Activated CD4-positive, alpha-beta T cell treated with anti-CD3 and anti-CD28 coated beads, Interleukin-2, amount 50 U/mL, for 24 hours (primary cell): Measurements from ENCODE around the gene MOBP.
"Not testable (repeated sequence)": the region's sequence is repeated elsewhere in the genome, so short reads cannot be mapped to it uniquely, and the experiment has no call there.

Source experiments
- DNase-seq, 2 donors: peaks; one replicate each; pipeline ENCODE4 v3.0.0-alpha.2; 2020; ENCODE audit warnings: low read depth in 1 of 2, low spot score in 1 of 2

The MOBP gene

GRCh38 chr3:39449796-39450195 is 17.7 kb upstream of the MOBP start:
- no peak for DNase-seq

- DNase-seq: no peak
Observed at GRCh38 chr3:39453134-39453533, 14.3 kb upstream of the MOBP start.

DNA sequence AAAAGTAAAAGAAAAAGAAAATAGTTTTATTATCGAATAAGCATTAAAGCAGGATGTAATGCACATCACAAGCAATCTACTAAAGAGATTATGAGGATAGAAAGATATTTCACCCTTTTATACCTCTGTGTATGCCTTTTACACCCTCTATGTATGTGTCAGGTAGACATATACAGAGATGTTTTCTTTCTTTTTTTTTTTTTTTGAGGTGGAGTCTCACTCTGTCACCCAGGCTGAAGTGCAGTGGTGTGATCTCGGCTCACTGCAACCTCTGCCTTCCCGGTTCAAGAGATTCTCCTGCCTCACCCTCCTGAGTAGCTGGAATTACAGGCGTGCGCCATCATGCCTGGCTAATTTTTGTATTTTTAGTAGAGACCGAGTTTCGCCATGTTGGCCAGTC is 13.6 kb upstream of the MOBP start:
- DNase-seq: not testable (repeated sequence)

DNA sequence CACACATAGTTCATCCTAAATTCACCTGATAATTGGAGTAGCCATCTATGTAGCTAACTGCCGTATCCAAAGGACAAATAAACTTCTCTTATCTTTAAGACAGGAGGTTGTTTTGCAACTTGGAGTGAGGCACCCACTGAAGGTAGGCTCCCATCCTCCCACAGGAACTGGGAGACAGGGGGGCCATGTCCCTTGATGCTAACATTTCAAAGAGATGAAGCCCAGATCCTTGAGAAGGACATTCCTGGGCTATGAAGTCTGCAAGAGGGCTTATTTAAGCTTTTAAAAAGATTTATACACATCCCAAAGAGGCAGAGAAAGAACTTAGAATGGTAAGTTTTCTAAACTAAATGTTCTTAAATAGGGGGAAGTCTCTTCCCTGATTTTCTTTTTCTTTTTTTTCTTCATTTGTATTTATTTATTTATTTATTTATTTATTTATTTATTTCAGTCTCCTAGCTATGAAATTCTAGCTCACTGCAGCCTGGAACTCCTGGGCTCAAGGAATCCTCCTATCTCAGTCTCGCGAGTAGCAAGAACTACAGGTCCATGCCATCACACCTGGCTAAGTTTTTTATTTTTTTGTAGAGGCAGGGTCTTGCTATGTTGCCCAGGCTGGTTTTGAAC is 12.8 kb upstream of the MOBP start:
- no peak for DNase-seq

- DNase-seq: no peak
Observed at GRCh38 chr3:39456159-39456558, 11.3 kb upstream of the MOBP start.

- no peak for DNase-seq
Observed at GRCh38 chr3:39457361-39457760, 10.1 kb upstream of the MOBP start.

DNA sequence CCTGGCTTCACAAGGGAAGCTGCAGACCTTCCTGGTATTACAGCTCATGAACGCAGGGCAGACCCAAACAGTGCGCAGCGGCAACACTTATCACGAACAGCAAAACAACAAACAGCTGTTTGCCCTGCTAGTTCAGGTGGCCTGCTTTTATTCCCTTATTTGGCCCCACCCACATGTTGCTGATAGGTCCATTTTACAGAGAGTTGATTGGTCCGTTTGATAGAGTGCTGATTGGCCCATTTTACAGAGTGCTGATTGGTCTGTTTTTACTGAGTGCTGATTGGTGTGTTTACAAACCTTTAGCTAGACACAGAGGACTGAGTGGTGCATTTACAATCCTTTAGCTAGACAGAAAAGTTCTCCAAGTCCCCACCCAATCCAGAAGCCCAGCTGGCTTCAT is 8.9 kb upstream of the MOBP start:
- not testable (repeated sequence) for DNase-seq

GRCh38 chr3:39460677-39461076 is 6.8 kb upstream of the MOBP start:
- DNase-seq: no peak

DNA sequence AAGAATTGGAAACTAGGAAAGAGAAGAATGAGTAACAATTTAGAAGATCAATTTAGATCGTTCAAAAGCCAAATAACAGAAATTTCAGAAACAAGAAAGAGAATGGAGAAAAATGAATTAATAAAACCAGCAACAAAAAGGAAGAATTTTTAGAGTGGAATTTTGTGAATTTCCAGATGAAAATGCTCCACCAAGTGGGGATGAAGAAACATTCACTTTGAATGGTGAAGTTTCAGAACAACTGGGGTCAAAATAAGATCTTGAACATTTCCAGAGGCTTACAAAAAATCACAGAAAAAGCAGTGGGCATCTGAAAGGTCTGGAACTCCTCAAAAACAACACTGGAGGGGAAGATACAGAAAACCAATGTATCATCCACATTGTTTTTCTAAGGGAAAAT is 4.2 kb upstream of the MOBP start:
- DNase-seq: no peak

GRCh38 chr3:39466988-39467387 is 492 bp upstream of the MOBP start:
- DNase-seq: no peak

GRCh38 chr3:39468108-39468436 is 592 bp downstream of the MOBP start:
- no peak for DNase-seq

- no peak for DNase-seq
Observed at GRCh38 chr3:39469258-39469657, 1.8 kb downstream of the MOBP start.

DNA sequence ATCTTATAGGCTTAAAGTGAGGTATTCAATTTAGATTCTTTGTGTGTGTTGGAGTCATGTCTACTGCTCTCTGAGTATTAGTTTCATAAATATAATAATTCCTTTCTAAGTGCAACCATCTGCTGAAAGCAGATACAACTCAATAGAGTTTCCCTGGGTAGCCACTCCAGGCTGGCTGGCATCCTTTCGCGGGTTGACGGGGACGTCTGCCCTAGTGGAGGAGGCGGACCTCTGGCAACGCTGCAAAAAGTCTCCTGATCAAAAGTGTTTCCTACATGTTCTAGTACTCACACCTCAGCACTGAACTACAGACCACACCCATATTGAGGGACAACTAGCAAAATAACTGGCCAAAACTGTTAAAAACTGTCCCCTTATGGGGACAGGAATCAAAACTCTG is 2.5 kb downstream of the MOBP start:
- DNase-seq: no peak

DNA sequence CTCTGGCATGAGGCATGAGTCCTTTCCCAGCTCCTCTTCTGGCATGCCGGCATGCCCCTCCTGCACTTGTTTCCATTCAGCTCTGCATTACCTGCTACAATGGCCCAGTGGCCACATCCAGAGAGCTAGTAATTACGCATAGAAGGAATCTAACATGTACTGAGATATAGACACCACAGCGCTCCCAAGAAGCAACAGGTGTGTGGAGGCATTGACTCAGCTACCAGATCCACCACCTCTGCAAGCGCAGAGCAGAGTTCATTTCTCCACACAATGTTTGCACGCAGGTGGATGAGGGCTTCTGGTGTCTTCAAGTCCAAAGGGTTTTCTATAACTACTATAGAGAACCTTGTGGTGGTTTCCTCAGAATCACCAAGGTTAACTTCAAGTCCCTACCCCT is 4.2 kb downstream of the MOBP start:
- DNase-seq: no peak

DNA sequence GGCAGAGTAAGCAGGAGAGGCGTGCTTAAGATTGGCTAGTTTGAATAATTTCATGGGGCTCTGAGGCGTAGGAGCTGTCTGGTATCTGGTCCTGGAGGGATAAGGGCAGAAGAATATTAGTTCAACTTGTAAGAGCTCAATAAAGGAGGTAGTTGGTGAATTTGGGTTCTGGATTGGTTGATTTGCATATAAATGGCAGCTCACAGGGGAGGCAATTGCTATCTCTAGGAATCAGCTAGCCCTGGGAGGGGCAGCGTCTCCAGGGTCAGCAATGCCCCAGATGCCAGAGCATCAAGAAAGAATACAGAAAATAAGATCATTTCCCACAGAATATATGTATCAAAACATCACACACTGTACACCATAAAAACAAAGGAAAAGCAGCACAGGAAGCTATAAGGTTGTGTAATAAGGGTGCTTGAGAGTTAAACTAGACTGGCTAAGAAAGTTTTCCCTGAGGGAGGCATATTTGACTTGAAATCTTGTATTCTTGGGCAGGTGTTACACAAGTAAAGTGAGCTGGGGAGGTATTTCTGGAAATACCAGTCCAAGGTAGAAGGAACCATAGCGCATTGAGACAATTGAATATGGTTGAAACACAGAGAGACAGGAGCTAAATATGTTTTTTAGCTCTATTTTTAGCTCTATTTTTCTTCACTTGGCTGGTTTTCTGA is 6.1 kb downstream of the MOBP start:
- DNase-seq: no peak

DNA sequence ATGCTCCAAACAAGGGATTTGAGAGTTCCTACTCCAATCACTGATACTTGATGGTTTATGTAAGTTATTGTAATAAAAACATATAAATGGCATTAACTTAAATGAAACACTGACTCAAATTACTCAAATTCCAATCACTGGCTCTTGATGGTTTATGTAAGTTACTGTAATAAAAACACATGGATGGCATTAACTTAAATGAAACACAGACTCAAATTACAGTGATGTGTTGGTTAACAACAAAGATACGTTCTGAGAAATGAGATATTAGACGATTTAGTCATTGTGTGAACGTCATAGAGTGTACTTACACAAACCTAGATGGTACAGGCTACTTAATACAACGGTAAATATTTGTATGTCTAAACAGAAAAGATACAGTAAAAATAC is 6.6 kb downstream of the MOBP start:
- no peak for DNase-seq

GRCh38 chr3:39476783-39477182 is 9.3 kb downstream of the MOBP start:
- no peak for DNase-seq

GRCh38 chr3:39478226-39478625 is 10.7 kb downstream of the MOBP start:
- DNase-seq: no peak

GRCh38 chr3:39479701-39480414 is 12.4 kb downstream of the MOBP start:
- DNase-seq: no peak

GRCh38 chr3:39485547-39485946 is 18.1 kb downstream of the MOBP start:
- DNase-seq: no peak

- no peak for DNase-seq
Observed at GRCh38 chr3:39491014-39491413, 23.5 kb downstream of the MOBP start.

- no peak for DNase-seq
Observed at GRCh38 chr3:39491733-39492350, 24.4 kb downstream of the MOBP start.
